Keratinocyte (primary cell): Measurements from ENCODE around the gene ANKRD13A. TPM values are rescaled to one million over a fixed set of nuclear protein-coding genes. Genes with fewer than 3 reads are reported as not detected.

Source experiments
- DNase-seq: peaks from one replicate; pipeline ENCODE4 v3.0.0-alpha.2; 2011; ENCODE audit warnings: low read depth, missing footprints, low spot score
- FAIRE-seq: peaks from 2 replicates; lab custom pipeline; 2011; peaks lifted over from hg19 to GRCh38; lab: Jason Lieb, UNC
- H2AFZ ChIP-seq: 2 replicates; pipeline ENCODE4 v1.6.0; 2012; ENCODE audit warnings: low read length, control low read depth, inconsistent platforms; ENCODE audit not compliant: control insufficient read depth
- H3K27ac ChIP-seq: 2 replicates; pipeline ENCODE4 v1.5.1; 2011; ENCODE audit warnings: low read length; ENCODE audit not compliant: control insufficient read depth, insufficient read depth
- H3K27me3 ChIP-seq: 3 replicates; pipeline ENCODE4 v1.6.0; 2011; ENCODE audit warnings: low read length; ENCODE audit not compliant: control insufficient read depth, insufficient read depth; ENCODE audit errors: extremely low read depth
- H3K36me3 ChIP-seq, 2 experiments: 2 replicates in 1 of 2; 3 replicates in 1 of 2; pipeline ENCODE4 v1.5.1; 2011; ENCODE audit warnings: low read length in 2 of 2, mild to moderate bottlenecking in 1 of 2; ENCODE audit not compliant: control insufficient read depth in 2 of 2, insufficient read depth in 2 of 2; ENCODE audit errors: extremely low read depth in 1 of 2
- H3K4me1 ChIP-seq: 3 replicates; pipeline ENCODE4 v1.5.1; 2011; ENCODE audit warnings: low read length; ENCODE audit not compliant: control insufficient read depth, insufficient read depth; ENCODE audit errors: extremely low read depth
- H3K4me2 ChIP-seq: 3 replicates; pipeline ENCODE4 v1.6.0; 2011; ENCODE audit warnings: low read depth, low read length; ENCODE audit not compliant: control insufficient read depth, insufficient read depth; ENCODE audit errors: extremely low read depth
- H3K4me3 ChIP-seq, 3 experiments: fragments of 200-600 bp in 1 of 3; sonication (generic) in 1 of 3; 2 replicates in 2 of 3; 3 replicates in 1 of 3; pipeline ENCODE4 v1.5.1; 2011 to 2016; ENCODE audit warnings: low read length in 3 of 3, mild to moderate bottlenecking in 3 of 3, control low read depth in 2 of 3, inconsistent platforms in 1 of 3, low read depth in 1 of 3, mixed read lengths in 1 of 3, mixed run types in 1 of 3, moderate library complexity in 1 of 3; ENCODE audit not compliant: control insufficient read depth in 2 of 3, insufficient read depth in 2 of 3; ENCODE audit errors: extremely low read depth in 1 of 3
- H3K79me2 ChIP-seq: 2 replicates; pipeline ENCODE4 v1.6.0; 2012; ENCODE audit warnings: low read length; ENCODE audit not compliant: control insufficient read depth, insufficient read depth
- H3K9ac ChIP-seq: 3 replicates; pipeline ENCODE4 v1.6.0; 2011; ENCODE audit warnings: low read length; ENCODE audit not compliant: control insufficient read depth, insufficient read depth; ENCODE audit errors: extremely low read depth
- H3K9me1 ChIP-seq: 3 replicates; pipeline ENCODE4 v1.6.0; 2011; ENCODE audit warnings: low read length; ENCODE audit not compliant: control insufficient read depth, insufficient read depth; ENCODE audit errors: extremely low read depth
- H3K9me3 ChIP-seq: 2 replicates; pipeline ENCODE4 v1.5.1; 2012; ENCODE audit warnings: low read depth, low read length; ENCODE audit not compliant: control insufficient read depth
- H4K20me1 ChIP-seq: 3 replicates; pipeline ENCODE4 v1.6.0; 2011; ENCODE audit warnings: low read length; ENCODE audit not compliant: control insufficient read depth, insufficient read depth; ENCODE audit errors: extremely low read depth
- CTCF ChIP-seq, 3 experiments: IDR thresholded peaks in 1 of 3; conservative IDR thresholded peaks in 1 of 3; optimal IDR thresholded peaks in 1 of 3; 2 replicates in 2 of 3; 3 replicates in 1 of 3; pipeline versions ENCODE3 to v1.5.1; 2011; ENCODE audit warnings: low read length in 3 of 3, mild to moderate bottlenecking in 3 of 3, moderate library complexity in 2 of 3, control low read depth in 1 of 3, inconsistent platforms in 1 of 3; ENCODE audit not compliant: insufficient read depth in 2 of 3; ENCODE audit errors: extremely low read depth in 1 of 3
- EZH2 ChIP-seq: IDR thresholded peaks from one replicate; pipeline ENCODE4 v1.6.1; 2012; ENCODE audit warnings: inconsistent platforms, mild to moderate bottlenecking, low read length, moderate library complexity
- dilution Hi-C: fragments of 300-500 bp; cut with MboI; formaldehyde crosslinking; loops from one replicate; pipeline ENCODE4 v1.7.0; 2020; ENCODE audit warnings: low sequenced_read_pairs; ENCODE audit not compliant: extremely low pct_ligation_motif_present
- polyA plus RNA-seq, 5 experiments: library from polyadenylated mRNA; depleted of rRNA in 3 of 5; stranded (reverse) in 3 of 5; stranded (forward) in 1 of 5; unstranded in 1 of 5; fragments of >200 nt; gene quantifications; 1 replicate in 1 of 5; 2 replicates in 3 of 5; 3 replicates in 1 of 5; pipeline versions ENCODE4 v1.2.1 to v1.2.3, GENCODE V29; 2011 to 2012; ENCODE audit warnings: missing spikeins in 2 of 5, low read depth in 1 of 5, low replicate concordance in 1 of 5

ANKRD13A gene
- polyA plus RNA-seq, 1 donor (not counting 4 experiments of a cell fraction or from before 2014, with no cell fraction given) = 73.1 TPM

- Histone ChIP-seq H3K36me3 (peaks cover 8 to 25% of the 10 kb centered on the region in 2 experiments), H3K4me2 (no peak overlapping the region), H3K4me1 (peaks cover 6% of the 10 kb centered on the region), H3K9me1 (no peaks in the 10 kb centered on the region), H3K9me3 (no peaks in the 10 kb centered on the region), H3K9ac (no peak overlapping the region), H3K4me3 (no peak overlapping the region), H2AFZ (no peak overlapping the region), H3K27ac (no peak overlapping the region), H3K27me3 (no peaks in the 10 kb centered on the region), H3K79me2 (peaks cover 27% of the 10 kb centered on the region), H4K20me1 (no peaks in the 10 kb centered on the region)
- DNase-seq (no peak), FAIRE-seq (no peak)
- dilution Hi-C loops = no loop called here
- TF ChIP-seq CTCF (optimal IDR thresholded peaks at IDR 0.05 in 1 of 3, IDR thresholded peaks at IDR 0.05 in 1 of 3, conservative IDR thresholded peaks at IDR 0.05 in 1 of 3; ENCODE audit: extremely low read depth in 1 of 3, insufficient read depth in 2 of 3, low read length in 3 of 3) (no peak), EZH2 (no peak)
Observed at GRCh38 chr12:109989380-109989779, 9.8 kb upstream of the ANKRD13A start.

- H2AFZ ChIP-seq = no peak overlapping the region
- TF ChIP-seq EZH2 = no peak
- TF ChIP-seq CTCF (optimal IDR thresholded peaks at IDR 0.05 in 1 of 3, IDR thresholded peaks at IDR 0.05 in 1 of 3, conservative IDR thresholded peaks at IDR 0.05 in 1 of 3; ENCODE audit: extremely low read depth in 1 of 3, insufficient read depth in 2 of 3, low read length in 3 of 3) = no peak
- no peak overlapping the region for H3K4me3 ChIP-seq
- no peak for FAIRE-seq
- no peak overlapping the region for H3K27ac ChIP-seq
- no peak for DNase-seq
- no peaks in the 10 kb centered on the region for H4K20me1 ChIP-seq
- no peak overlapping the region for H3K4me2 ChIP-seq
- no peaks in the 10 kb centered on the region for H3K27me3 ChIP-seq
- peaks cover 22% of the 10 kb centered on the region for H3K4me1 ChIP-seq
- no peaks in the 10 kb centered on the region for H3K9me1 ChIP-seq
- peaks cover 45% of the 10 kb centered on the region for H3K79me2 ChIP-seq
- H3K9me3 ChIP-seq = no peaks in the 10 kb centered on the region
- dilution Hi-C loops = no loop called here
- no peak overlapping the region for H3K9ac ChIP-seq
- peaks cover 8 to 20% of the 10 kb centered on the region in 2 experiments for H3K36me3 ChIP-seq
Observed at GRCh38 chr12:109991586-109991985, 7.6 kb upstream of the ANKRD13A start.
